Transverse colon (tissue), 4 donors: ENCODE measurements around the gene TRPM3. TPM values are rescaled to one million over a fixed set of nuclear protein-coding genes. Genes with fewer than 3 reads are reported as not detected.

Source experiments
- DNase-seq: peaks from one replicate; pipeline ENCODE4 v3.0.0-alpha.2; 2019
- H3K27ac ChIP-seq, 4 donors: fragments of 200-600 bp; sonication (generic); 2 replicates each; pipeline ENCODE4 v1.5.1; 2016 to 2018; ENCODE audit warnings: inconsistent platforms in 4 of 4
- H3K27me3 ChIP-seq: fragments of 200-600 bp; sonication (generic); 2 replicates; pipeline ENCODE4 v1.5.1; 2017; ENCODE audit warnings: inconsistent platforms
- H3K36me3 ChIP-seq, 4 donors: fragments of 200-600 bp; sonication (generic); 2 replicates each; pipeline ENCODE4 v1.5.1; 2017 to 2019; ENCODE audit warnings: inconsistent platforms in 4 of 4
- H3K4me1 ChIP-seq, 4 donors: fragments of 200-600 bp; sonication (generic); 2 replicates each; pipeline ENCODE4 v1.5.1; 2017 to 2020; ENCODE audit warnings: inconsistent platforms in 4 of 4
- H3K4me3 ChIP-seq, 4 donors: fragments of 200-600 bp; sonication (generic); 1 replicate in 1 of 4; 2 replicates in 3 of 4; pipeline versions ENCODE4 v1.5.1 to v1.6.1; 2017 to 2019; ENCODE audit warnings: inconsistent platforms in 4 of 4
- H3K9me3 ChIP-seq, 2 donors: fragments of 200-600 bp; sonication (generic); 2 replicates each; pipeline ENCODE4 v1.5.1; 2017 to 2019; ENCODE audit warnings: inconsistent platforms in 2 of 2
- CTCF ChIP-seq, 5 experiments: fragments of 200-600 bp in 3 of 5; fragments of 450-650 bp in 2 of 5; sonication (generic) in 3 of 5; IDR thresholded peaks; 1 replicate in 2 of 5; 2 replicates in 3 of 5; pipeline ENCODE4 v1.5.1; 2016 to 2017; ENCODE audit warnings: antibody characterized with exemption in 5 of 5, inconsistent platforms in 3 of 5, mild to moderate bottlenecking in 2 of 5, moderate library complexity in 1 of 5
- EP300 ChIP-seq: sonication (generic); formaldehyde crosslinking; IDR thresholded peaks from one replicate; pipeline ENCODE4 v1.6.1; 2017; ENCODE audit warnings: antibody characterized with exemption, low read depth
- POLR2A ChIP-seq: fragments of 450-650 bp; IDR thresholded peaks from one replicate; pipeline ENCODE4 v1.6.1; 2016; ENCODE audit warnings: antibody characterized with exemption, mild to moderate bottlenecking, moderate library complexity
- POLR2AphosphoS5 ChIP-seq, 3 donors: sonication (generic); formaldehyde crosslinking; IDR thresholded peaks; one replicate each; pipeline ENCODE4 v1.6.1; 2016; ENCODE audit warnings: antibody characterized with exemption in 3 of 3
- WGBS, 2 donors: methylation state at CpG; one replicate each; pipeline ENCODE4 v1.1.5; 2018; ENCODE audit warnings: low coverage in 1 of 2; 5-methylcytosine and 5-hydroxymethylcytosine counted together
- in situ Hi-C, 4 donors: fragments of 200-750 bp; cut with MboI; loops; one replicate each; pipeline versions ENCODE4 v1.15.0 to v1.15.1; 2017; ENCODE audit warnings: low sequenced_read_pairs in 3 of 4, low pct_ligation_motif_present in 1 of 4, low pct_unique_long_range_greater_than_20kb in 1 of 4
- intact Hi-C: fragments of 100-400 bp; cut with DNase I; formaldehyde crosslinking; loops from one replicate; pipeline ENCODE4 v1.15.1; 2023; ENCODE audit warnings: low total_unique reads
- total RNA-seq, 4 donors: library from RNA; depleted of rRNA; stranded (reverse); fragments of >200 nt; gene quantifications; one replicate each; pipeline ENCODE4 v1.1.0, GENCODE V29; 2016

TRPM3 gene
- total RNA-seq, 4 donors from 2014 or later: 0.16 to 1.2 (median 0.32) TPM

DNA sequence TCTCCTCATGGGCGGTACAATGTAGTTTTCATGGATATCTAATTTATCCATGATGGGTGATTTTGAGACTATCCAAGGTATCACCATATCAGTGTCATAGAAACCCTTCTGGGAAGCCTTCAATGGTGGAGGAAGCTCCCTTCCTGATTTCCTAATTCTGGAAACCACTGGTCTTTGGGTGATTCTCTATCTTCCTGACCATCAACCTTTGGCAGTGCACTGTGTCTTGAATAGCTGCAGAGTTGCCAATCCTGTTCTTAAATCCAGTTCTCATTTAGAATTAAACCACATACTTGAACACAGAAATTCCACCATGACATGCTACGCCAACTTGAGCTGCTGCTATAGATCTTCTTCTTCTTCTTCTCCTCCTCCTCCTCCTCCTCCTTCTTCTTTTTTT, 545.3 kb downstream of the TRPM3 start:
- Histone ChIP-seq H3K36me3 (no peaks in the 10 kb centered on the region), H3K27me3 (no peaks in the 10 kb centered on the region), H3K9me3 (no peaks in the 10 kb centered on the region), H3K4me3 (no peak overlapping the region), H3K4me1 (peaks cover 0 to 17% (median 0%) of the 10 kb centered on the region in 4 donors), H3K27ac (peak overlapping the region in 1 of 4 donors; percentile 40)
- no peak for DNase-seq
- 94 to 100% methylated on average over 2 of the region's 2 CpGs for WGBS, 2 donors
- in situ Hi-C loops: loop anchor here in 1 of 4 donors (25.0 kb wide), 2 partner anchors 111 to 589 kb away; no protein-coding TSS in a partner anchor
- TF ChIP-seq CTCF (IDR thresholded peaks at IDR 0.05): no peak
- no peak for TF ChIP-seq EP300
- no peak for TF ChIP-seq POLR2A
- TF ChIP-seq POLR2AphosphoS5 (IDR thresholded peaks at IDR 0.05): no peak
- intact Hi-C loops: no loop called here

GRCh38 chr9:70574151-70574837, 547.1 kb downstream of the TRPM3 start:
- Histone ChIP-seq H3K27me3 (no peaks in the 10 kb centered on the region), H3K9me3 (no peaks in the 10 kb centered on the region), H3K27ac (peak overlapping the region; percentile 48 to 75 (median 68)), H3K36me3 (no peaks in the 10 kb centered on the region), H3K4me1 (peaks cover 0 to 17% (median 0%) of the 10 kb centered on the region in 4 donors), H3K4me3 (no peak overlapping the region)
- TF ChIP-seq POLR2AphosphoS5 (IDR thresholded peaks at IDR 0.05) (peak in 1 of 3 donors; percentile 37), POLR2A (no peak)
- in situ Hi-C loops: no loop called here
- DNase-seq: no peak
- intact Hi-C loops: no loop called here
- WGBS, 2 donors: 43 to 59% methylated on average over 1 to 2 of the region's 2 CpGs

GRCh38 chr9:70573308-70573707, 548.1 kb downstream of the TRPM3 start:
- DNase-seq: no peak
- in situ Hi-C loops: no loop called here
- intact Hi-C loops: no loop called here
- Histone ChIP-seq H3K27ac (peak overlapping the region; percentile 48 to 75 (median 68)), H3K4me3 (no peak overlapping the region), H3K4me1 (peaks cover 0 to 17% (median 0%) of the 10 kb centered on the region in 4 donors), H3K27me3 (no peaks in the 10 kb centered on the region), H3K9me3 (no peaks in the 10 kb centered on the region), H3K36me3 (no peaks in the 10 kb centered on the region)
- no peak for TF ChIP-seq POLR2A
- TF ChIP-seq POLR2AphosphoS5 (IDR thresholded peaks at IDR 0.05): no peak

- intact Hi-C loops: no loop called here
- TF ChIP-seq EP300: no peak
- no peak for TF ChIP-seq POLR2AphosphoS5 (IDR thresholded peaks at IDR 0.05)
- TF ChIP-seq CTCF (IDR thresholded peaks at IDR 0.05): no peak
- TF ChIP-seq POLR2A: no peak
- in situ Hi-C loops: no loop called here
- Histone ChIP-seq H3K27ac (no peak overlapping the region), H3K36me3 (no peaks in the 10 kb centered on the region), H3K4me3 (no peak overlapping the region), H3K9me3 (no peaks in the 10 kb centered on the region), H3K4me1 (peaks cover 0 to 7% (median 0%) of the 10 kb centered on the region in 4 donors), H3K27me3 (no peaks in the 10 kb centered on the region)
- DNase-seq: no peak
- WGBS, 2 donors: 80 to 82% methylated on average over 3 to 5 of the region's 5 CpGs
These were observed 550.2 kb downstream of the TRPM3 start for GRCh38 chr9:70571258-70571657.

GRCh38 chr9:70569791-70570190, 551.6 kb downstream of the TRPM3 start:
- Histone ChIP-seq H3K36me3 (no peaks in the 10 kb centered on the region), H3K4me1 (peaks cover 0 to 7% (median 0%) of the 10 kb centered on the region in 4 donors), H3K9me3 (no peaks in the 10 kb centered on the region), H3K27ac (peak overlapping the region in 1 of 4 donors; percentile 13), H3K27me3 (no peaks in the 10 kb centered on the region), H3K4me3 (no peak overlapping the region)
- WGBS, 2 donors: 60 to 61% methylated on average over 3 of the region's 3 CpGs
- in situ Hi-C loops: no loop called here
- TF ChIP-seq POLR2A: no peak
- no peak for TF ChIP-seq CTCF (IDR thresholded peaks at IDR 0.05)
- no peak for TF ChIP-seq POLR2AphosphoS5 (IDR thresholded peaks at IDR 0.05)
- TF ChIP-seq EP300: no peak
- no peak for DNase-seq
- intact Hi-C loops: no loop called here
